ENCODE results near the gene SCN4A. TPM values are rescaled to one million over a fixed set of nuclear protein-coding genes. Genes with fewer than 3 reads are reported as not detected.
"Not testable (repeated sequence)": the region's sequence is repeated elsewhere in the genome, so short reads cannot be mapped to it uniquely, and the experiment has no call there.

Gene SCN4A
- total RNA-seq, 6 donors from 2014 or later = under 0.01 to 0.44 (median 0.20) TPM; not detected in 3

GRCh38 chr17:63925615-63926014 is 47.1 kb downstream of the SCN4A start:
- WGBS, 2 donors = 70 to 79% methylated on average over 5 of the region's 5 CpGs
- Histone ChIP-seq H3K4me1 (peaks cover 0 to 4% (median 1%) of the 10 kb centered on the region in 4 donors), H3K27ac (no peak overlapping the region), H3K27me3 (no peaks in the 10 kb centered on the region), H3K9me3 (no peaks in the 10 kb centered on the region), H3K36me3 (no peaks in the 10 kb centered on the region), H3K4me3 (no peak overlapping the region)
- DNase-seq (no peak), ATAC-seq (ENCODE audit: low FRiP score in 2 of 2) (no peak)
- TF ChIP-seq CTCF (IDR thresholded peaks at IDR 0.05) = no peak
- no peak for TF ChIP-seq POLR2AphosphoS5 (IDR thresholded peaks at IDR 0.05)
- TF ChIP-seq POLR2A (IDR thresholded peaks at IDR 0.05) = no peak
- TF ChIP-seq EP300 (IDR thresholded peaks at IDR 0.05) = no peak

- H3K27me3 ChIP-seq; H3K4me3 ChIP-seq; H3K36me3 ChIP-seq; H3K27ac ChIP-seq; ATAC-seq (ENCODE audit: low FRiP score in 2 of 2); H3K4me1 ChIP-seq; DNase-seq; H3K9me3 ChIP-seq: not testable (repeated sequence)
- WGBS, 2 donors = 62 to 73% methylated on average over 9 of the region's 9 CpGs
Measured at GRCh38 chr17:63922402-63922801, 50.3 kb downstream of the SCN4A start.

- not testable (repeated sequence) for H3K4me1 ChIP-seq, H3K9me3 ChIP-seq, H3K27ac ChIP-seq, H3K36me3 ChIP-seq, H3K27me3 ChIP-seq, DNase-seq, H3K4me3 ChIP-seq
- peak in 1 of 2 donors; percentile 31 for ATAC-seq (ENCODE audit: low FRiP score in 2 of 2)
- WGBS, 2 donors = 91 to 93% methylated on average over 4 to 5 of the region's 5 CpGs
Measured at GRCh38 chr17:63920779-63921178, 51.9 kb downstream of the SCN4A start.

- not testable (repeated sequence) for H3K4me1 ChIP-seq; ATAC-seq (ENCODE audit: low FRiP score in 2 of 2); H3K27ac ChIP-seq; H3K27me3 ChIP-seq; H3K9me3 ChIP-seq; DNase-seq; H3K36me3 ChIP-seq; H3K4me3 ChIP-seq
- 85 to 88% methylated on average over 6 of the region's 6 CpGs for WGBS, 2 donors
Measured at GRCh38 chr17:63920050-63920449, 52.7 kb downstream of the SCN4A start.

- TF ChIP-seq EP300 (IDR thresholded peaks at IDR 0.05) (no peak), CTCF (IDR thresholded peaks at IDR 0.05) (peak; percentile 94 to 97 (median 95)), POLR2AphosphoS5 (IDR thresholded peaks at IDR 0.05) (no peak)
- Histone ChIP-seq H3K9me3 (no peaks in the 10 kb centered on the region), H3K4me3 (no peak overlapping the region), H3K36me3 (no peaks in the 10 kb centered on the region), H3K4me1 (no peaks in the 10 kb centered on the region), H3K27me3 (no peaks in the 10 kb centered on the region), H3K27ac (no peak overlapping the region)
- peak in 1 of 2 donors; percentile 53 for DNase-seq
- ATAC-seq (ENCODE audit: low FRiP score in 2 of 2) = peak; percentile 83 to 91
- WGBS, 2 donors = 46 to 48% methylated on average over 8 of the region's 8 CpGs
Measured at GRCh38 chr17:63919311-63919723, 53.4 kb downstream of the SCN4A start.

GRCh38 chr17:63918789-63919305 is 53.9 kb downstream of the SCN4A start, which contains the start of gene GH1:
GH1 (minus strand) TSS chr17:63918839; CDS start chr17:63918776, 63 bp downstream.
- H3K4me1 ChIP-seq; H3K4me3 ChIP-seq; DNase-seq; H3K27ac ChIP-seq; ATAC-seq (ENCODE audit: low FRiP score in 2 of 2); H3K27me3 ChIP-seq; H3K36me3 ChIP-seq; H3K9me3 ChIP-seq: not testable (repeated sequence)
- WGBS, 2 donors = 44 to 62% methylated on average over 10 of the region's 10 CpGs

GRCh38 chr17:63918305-63918704 is 54.4 kb downstream of the SCN4A start:
- Histone ChIP-seq H3K9me3 (no peaks in the 10 kb centered on the region), H3K36me3 (no peaks in the 10 kb centered on the region), H3K4me1 (no peaks in the 10 kb centered on the region), H3K4me3 (no peak overlapping the region), H3K27ac (no peak overlapping the region), H3K27me3 (no peaks in the 10 kb centered on the region)
- TF ChIP-seq CTCF (IDR thresholded peaks at IDR 0.05) (no peak), POLR2AphosphoS5 (IDR thresholded peaks at IDR 0.05) (no peak), POLR2A (IDR thresholded peaks at IDR 0.05) (no peak), EP300 (IDR thresholded peaks at IDR 0.05) (no peak)
- WGBS, 2 donors = 67 to 69% methylated on average over 10 of the region's 10 CpGs
- DNase-seq = no peak
- ATAC-seq (ENCODE audit: low FRiP score in 2 of 2) = no peak

Data from upper lobe of left lung (tissue), 6 donors.